ENCODE results near the gene UROS.

DNA sequence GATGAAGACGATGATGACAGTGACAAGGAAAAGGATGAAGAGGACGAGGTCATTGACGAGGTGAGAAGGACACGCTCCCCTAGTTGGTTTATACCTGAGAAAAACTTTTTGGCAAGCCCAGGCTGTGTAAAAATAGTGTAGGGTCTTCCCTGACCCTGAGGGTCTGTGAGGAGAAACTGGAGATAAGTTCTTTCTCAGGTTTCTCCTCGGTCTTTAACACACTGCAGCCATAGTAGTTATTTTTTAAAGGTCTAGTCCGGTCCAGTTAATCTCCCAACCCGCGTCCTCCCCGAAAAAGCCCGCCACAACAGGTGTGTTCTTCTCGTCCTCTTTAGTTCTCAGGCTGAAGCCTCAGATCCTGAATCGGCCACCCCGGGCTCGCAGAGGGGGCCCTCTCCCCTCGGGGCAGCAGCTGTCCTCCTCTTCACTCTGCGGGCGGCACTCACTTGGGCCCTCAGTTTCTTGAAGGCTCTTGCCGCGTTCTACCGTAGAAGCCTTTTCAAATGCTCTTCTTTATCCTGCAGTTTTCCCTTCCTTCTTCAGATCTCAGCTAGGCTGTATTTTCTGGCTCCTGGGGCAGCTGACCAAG, 699 bp upstream of the UROS start:
- TF ChIP-seq, protein P1, sequence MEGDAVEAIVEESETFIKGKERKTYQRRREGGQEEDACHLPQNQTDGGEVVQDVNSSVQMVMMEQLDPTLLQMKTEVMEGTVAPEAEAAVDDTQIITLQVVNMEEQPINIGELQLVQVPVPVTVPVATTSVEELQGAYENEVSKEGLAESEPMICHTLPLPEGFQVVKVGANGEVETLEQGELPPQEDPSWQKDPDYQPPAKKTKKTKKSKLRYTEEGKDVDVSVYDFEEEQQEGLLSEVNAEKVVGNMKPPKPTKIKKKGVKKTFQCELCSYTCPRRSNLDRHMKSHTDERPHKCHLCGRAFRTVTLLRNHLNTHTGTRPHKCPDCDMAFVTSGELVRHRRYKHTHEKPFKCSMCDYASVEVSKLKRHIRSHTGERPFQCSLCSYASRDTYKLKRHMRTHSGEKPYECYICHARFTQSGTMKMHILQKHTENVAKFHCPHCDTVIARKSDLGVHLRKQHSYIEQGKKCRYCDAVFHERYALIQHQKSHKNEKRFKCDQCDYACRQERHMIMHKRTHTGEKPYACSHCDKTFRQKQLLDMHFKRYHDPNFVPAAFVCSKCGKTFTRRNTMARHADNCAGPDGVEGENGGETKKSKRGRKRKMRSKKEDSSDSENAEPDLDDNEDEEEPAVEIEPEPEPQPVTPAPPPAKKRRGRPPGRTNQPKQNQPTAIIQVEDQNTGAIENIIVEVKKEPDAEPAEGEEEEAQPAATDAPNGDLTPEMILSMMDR (IDR thresholded peaks at IDR 0.05; ENCODE audit: insufficient read depth, low read length): no peak
- TF ChIP-seq, protein P2, sequence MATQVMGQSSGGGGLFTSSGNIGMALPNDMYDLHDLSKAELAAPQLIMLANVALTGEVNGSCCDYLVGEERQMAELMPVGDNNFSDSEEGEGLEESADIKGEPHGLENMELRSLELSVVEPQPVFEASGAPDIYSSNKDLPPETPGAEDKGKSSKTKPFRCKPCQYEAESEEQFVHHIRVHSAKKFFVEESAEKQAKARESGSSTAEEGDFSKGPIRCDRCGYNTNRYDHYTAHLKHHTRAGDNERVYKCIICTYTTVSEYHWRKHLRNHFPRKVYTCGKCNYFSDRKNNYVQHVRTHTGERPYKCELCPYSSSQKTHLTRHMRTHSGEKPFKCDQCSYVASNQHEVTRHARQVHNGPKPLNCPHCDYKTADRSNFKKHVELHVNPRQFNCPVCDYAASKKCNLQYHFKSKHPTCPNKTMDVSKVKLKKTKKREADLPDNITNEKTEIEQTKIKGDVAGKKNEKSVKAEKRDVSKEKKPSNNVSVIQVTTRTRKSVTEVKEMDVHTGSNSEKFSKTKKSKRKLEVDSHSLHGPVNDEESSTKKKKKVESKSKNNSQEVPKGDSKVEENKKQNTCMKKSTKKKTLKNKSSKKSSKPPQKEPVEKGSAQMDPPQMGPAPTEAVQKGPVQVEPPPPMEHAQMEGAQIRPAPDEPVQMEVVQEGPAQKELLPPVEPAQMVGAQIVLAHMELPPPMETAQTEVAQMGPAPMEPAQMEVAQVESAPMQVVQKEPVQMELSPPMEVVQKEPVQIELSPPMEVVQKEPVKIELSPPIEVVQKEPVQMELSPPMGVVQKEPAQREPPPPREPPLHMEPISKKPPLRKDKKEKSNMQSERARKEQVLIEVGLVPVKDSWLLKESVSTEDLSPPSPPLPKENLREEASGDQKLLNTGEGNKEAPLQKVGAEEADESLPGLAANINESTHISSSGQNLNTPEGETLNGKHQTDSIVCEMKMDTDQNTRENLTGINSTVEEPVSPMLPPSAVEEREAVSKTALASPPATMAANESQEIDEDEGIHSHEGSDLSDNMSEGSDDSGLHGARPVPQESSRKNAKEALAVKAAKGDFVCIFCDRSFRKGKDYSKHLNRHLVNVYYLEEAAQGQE (IDR thresholded peaks at IDR 0.05; ENCODE audit: insufficient replicate concordance, low read depth): no peak
- TF ChIP-seq POLR2AphosphoS5 (IDR thresholded peaks at IDR 0.05; ENCODE audit: low read depth): no peak
- TF ChIP-seq GABPA (IDR thresholded peaks at IDR 0.05; ENCODE audit: low read depth): no peak
